IPS-11a (cell line): ENCODE data around the gene LTN1.
"Not testable (repeated sequence)": the region's sequence is repeated elsewhere in the genome, so short reads cannot be mapped to it uniquely, and the experiment has no call there.

ENCODE experiments used
- H3K4me3 ChIP-seq: one replicate; pipeline ENCODE4 v1.5.1; 2013; ENCODE audit warnings: low read depth, low read length, control low read depth

Gene LTN1

DNA sequence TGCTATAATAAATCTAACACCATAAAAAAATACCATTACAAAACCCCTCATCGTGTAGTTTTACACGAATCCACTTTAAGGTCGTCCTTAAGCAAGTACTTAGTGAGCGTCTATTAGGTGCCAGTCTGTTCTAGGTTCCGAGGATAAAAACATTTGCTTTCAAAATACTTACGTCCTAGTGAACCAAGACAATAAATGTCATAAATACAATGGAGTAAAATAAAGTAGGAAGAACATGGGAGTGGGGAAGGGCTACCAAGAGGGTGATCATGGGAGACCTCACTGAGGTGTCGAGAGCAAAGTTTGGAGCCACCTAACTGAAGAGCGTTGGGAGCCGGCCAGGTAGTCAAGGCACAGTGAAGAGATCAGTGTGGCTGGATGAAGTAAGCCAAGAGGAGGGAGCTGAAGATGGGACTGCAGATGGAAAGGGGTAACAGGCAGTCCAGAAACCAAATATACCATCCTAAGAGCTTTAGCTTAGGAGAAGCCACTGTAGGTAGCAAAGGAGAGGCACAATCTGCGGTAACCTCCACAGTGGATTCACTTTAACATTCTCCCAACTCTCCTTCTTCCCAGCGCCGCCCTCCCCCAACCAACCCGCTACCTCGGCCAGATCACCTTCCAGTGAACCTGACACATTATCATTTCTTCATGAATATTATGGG is 684 bp downstream of the LTN1 start:
- H3K4me3 ChIP-seq: peak overlapping the region; percentile 96

GRCh38 chr21:28988146-28988545 is 4.5 kb downstream of the LTN1 start:
- H3K4me3 ChIP-seq: not testable (repeated sequence)

DNA sequence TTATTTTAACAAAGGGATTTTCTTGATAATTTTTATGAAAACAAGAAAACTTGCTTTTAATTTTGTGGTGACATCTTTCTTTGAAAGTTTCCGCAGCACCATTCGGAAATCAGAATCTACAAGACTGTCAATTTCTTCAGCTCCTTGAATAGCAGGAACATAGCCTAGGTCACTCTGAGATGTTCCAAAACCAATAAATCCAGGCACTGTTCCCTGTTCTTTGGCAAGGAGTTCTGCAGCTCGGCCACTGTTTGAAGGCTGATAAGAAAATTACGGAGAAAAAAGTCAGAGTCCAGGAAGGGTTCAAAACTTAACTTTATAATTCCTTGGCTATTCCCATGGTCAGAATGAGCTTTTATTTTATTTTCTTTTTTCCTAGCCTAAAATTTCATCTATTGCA is 6.0 kb downstream of the LTN1 start:
- no peak overlapping the region for H3K4me3 ChIP-seq

DNA sequence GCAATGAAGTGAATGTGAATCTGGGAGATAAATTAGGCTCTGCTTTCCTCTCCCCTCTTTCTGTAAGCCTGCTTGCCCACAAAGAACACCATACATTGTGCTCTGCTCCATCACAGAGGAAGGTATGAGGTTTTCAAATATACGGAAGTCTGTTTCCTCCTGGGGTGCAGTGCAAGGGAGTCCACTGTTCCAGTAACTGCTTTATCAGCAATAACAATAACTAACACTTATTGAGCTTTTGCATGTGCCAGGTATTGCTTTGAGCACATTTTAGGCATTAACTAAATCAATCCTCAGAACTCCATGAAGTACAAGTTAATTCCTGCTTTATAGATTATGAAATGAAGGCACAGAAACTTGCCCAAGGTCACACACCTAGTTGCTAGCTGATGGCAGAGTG is 10.0 kb downstream of the LTN1 start:
- H3K4me3 ChIP-seq: no peak overlapping the region

DNA sequence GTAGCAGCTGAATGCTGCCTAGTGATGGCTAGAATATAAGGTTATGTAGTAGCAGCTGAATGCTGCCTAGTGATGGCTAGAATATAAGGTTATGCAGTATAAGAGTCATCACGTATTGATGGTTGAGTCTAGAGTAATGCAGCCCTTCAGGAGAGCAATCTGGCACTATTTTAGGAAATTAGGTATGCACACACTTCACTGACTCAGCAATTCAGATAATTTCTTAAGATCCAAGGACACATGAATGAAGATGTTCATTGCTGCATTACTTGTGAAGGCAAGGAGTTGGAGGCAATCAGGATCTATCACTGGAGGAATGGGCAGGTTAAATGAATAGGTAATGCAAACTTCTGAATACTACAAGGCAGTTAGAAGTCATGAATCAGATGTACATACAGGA is 13.6 kb downstream of the LTN1 start:
- no peak overlapping the region for H3K4me3 ChIP-seq

DNA sequence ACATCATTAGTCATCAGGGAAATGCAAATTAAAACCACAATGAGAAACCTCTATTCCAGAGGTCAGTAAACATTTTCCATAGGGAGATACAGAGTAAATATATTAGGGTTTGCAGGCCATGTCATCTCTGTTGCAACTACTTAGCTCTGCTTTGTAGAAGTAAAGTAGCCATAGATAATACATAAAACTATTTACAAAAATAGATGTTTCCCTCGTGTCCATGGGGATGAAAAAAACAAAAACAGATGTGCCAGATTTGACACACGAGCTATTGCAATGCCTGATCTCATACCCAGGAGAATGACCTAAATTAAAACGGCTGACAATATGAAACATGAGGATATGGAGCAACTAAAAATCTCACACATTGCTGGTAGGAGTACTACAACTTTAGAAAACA is 17.3 kb downstream of the LTN1 start:
- no peak overlapping the region for H3K4me3 ChIP-seq

DNA sequence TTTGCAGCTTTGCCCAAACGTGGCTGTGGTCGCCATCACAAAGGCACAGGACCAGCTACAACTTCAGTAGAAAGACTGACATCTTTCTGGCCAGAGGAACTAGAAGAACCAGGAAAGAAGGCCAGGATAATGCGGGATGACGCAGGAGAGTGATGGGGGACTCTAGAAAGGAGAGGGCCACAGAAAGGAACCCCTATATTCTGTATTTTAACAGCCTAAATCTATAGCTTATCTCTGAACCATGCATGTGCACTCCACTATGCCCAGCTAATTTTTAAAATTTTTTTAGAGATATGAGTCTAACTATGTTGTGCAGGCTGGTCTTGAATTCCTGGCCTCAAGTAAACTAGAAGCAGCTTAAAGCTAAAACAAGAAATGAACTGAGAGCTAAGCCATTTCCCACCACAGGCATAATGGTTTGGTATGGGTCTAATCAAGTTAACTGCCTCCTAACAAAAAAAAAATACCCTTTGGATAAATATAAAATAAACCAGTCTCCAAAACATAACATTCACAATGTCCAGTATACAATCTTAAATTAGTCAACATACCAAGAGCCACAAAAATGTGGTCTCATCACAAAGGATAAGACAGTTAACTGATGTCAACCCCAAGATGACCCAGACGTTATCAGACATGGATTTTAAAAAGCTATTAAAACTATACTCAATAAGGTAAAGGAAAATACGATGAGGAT is 18.0 kb downstream of the LTN1 start:
- no peak overlapping the region for H3K4me3 ChIP-seq

DNA sequence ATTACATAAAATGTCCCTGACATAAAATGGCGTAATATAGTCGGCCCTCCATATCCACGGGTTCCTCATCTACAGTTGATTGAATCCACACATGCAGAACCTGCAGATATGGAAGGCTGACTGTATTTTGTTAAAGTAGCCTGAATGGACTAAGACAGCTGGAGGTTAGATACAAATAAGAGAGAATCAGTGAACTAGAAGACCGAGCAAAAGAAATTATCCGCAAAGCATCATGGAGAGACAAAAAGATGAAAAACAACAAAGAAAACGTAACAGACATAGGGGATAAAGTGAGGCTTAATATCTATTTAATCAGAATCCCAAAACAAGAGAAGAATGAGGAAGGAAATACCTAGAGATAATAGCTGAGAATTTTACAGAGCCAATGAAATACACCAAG is 20.3 kb downstream of the LTN1 start:
- no peak overlapping the region for H3K4me3 ChIP-seq

GRCh38 chr21:28971171-28971570 is 21.5 kb downstream of the LTN1 start:
- H3K4me3 ChIP-seq: no peak overlapping the region

- no peak overlapping the region for H3K4me3 ChIP-seq
Observed at GRCh38 chr21:28963831-28964230, 28.8 kb downstream of the LTN1 start.

- no peak overlapping the region for H3K4me3 ChIP-seq
Observed at GRCh38 chr21:28962465-28962864, 30.2 kb downstream of the LTN1 start.

DNA sequence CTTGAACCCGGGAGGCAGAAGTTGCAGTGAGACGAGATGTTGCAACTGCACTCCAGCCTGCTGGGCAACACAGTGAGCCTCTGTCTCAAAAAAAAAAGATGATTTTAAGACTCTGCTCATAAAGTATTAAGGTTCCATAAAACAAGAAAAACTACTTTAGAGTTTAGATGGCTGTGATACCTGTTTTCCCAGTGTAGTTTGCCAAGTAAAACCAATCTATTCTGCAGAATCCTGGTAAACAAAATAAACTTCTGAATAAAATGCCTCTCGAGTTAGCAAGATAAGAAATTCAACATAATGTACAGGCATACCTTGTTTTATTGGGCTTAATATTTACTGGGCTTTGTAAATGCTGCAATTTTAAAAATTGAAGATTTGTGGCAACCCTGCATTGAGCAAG is 30.8 kb downstream of the LTN1 start:
- H3K4me3 ChIP-seq: no peak overlapping the region

- no peak overlapping the region for H3K4me3 ChIP-seq
Observed at GRCh38 chr21:28960245-28960644, 32.4 kb downstream of the LTN1 start.

GRCh38 chr21:28959367-28960099 is 33.1 kb downstream of the LTN1 start:
- no peak overlapping the region for H3K4me3 ChIP-seq

GRCh38 chr21:28953247-28953646 is 39.4 kb downstream of the LTN1 start:
- H3K4me3 ChIP-seq: no peak overlapping the region

- H3K4me3 ChIP-seq: no peak overlapping the region
Observed at GRCh38 chr21:28952686-28953085, 40.0 kb downstream of the LTN1 start.

- no peak overlapping the region for H3K4me3 ChIP-seq
Observed at GRCh38 chr21:28949318-28949717, 43.4 kb downstream of the LTN1 start.

GRCh38 chr21:28944296-28944695 is 48.4 kb downstream of the LTN1 start:
- no peak overlapping the region for H3K4me3 ChIP-seq

GRCh38 chr21:28943631-28944030 is 49.0 kb downstream of the LTN1 start:
- no peak overlapping the region for H3K4me3 ChIP-seq

DNA sequence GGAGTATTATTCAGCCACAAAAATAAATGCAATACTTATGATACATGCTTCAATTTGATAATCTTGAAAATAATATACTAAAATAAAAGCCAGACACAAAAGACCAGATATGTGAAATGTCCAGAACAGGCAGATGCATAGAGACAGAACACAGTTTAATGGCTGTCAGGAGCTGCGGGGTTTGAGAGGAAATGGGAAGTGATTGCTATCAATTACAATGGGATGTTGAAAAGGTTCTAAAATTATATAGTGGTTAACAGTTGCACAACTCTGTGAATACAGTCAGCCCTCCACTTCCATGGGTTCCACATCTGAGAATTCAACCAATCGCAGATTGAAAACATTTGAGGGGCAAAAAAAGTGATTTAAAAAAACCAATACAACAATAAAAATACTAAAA is 54.0 kb downstream of the LTN1 start:
- no peak overlapping the region for H3K4me3 ChIP-seq

- no peak overlapping the region for H3K4me3 ChIP-seq
Observed at GRCh38 chr21:28937737-28938136, 54.9 kb downstream of the LTN1 start.

DNA sequence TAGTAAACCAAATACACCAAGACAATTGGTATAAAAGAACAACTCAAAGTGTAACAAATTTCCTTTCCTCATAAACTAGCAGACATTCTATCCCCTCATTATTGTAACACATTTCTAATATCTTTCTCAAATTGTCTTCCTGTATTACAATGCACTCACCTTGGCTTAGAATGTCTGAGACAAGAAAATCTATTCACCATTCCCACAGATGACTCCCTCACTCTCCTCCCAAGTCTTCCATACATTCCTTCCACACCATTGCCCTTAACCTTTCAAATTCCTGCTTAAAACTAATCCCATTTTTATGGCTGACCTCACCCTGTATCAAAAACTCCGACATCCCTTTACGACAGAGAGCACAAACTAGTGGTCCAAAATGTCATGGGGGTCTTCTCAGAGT is 56.0 kb downstream of the LTN1 start:
- H3K4me3 ChIP-seq: no peak overlapping the region
